ENCODE measurements around the gene TARS3.

TARS3 gene

DNA sequence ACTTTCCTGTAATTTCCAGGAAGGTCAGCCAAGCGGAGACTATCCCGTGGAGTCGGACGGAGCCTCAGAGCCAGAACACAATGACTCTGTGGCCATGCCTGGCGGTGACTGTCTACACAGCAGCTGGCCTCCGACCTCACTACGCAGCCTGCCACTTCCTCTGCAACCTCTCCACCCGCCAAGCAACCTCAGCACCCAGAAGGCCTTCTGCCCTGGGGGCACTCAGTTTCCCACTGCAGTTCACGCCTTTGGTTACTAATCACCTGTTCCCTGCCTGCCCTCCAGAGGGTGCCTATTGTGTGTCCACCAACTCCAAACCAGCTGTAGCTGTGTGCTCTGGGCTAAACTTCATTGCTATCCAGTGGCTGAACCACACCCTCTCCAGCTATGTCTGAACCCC is 116.1 kb downstream of the TARS3 start:
- no peak for DNase-seq (ENCODE audit: low read depth in 1 of 2, low spot score in 1 of 2)

DNA sequence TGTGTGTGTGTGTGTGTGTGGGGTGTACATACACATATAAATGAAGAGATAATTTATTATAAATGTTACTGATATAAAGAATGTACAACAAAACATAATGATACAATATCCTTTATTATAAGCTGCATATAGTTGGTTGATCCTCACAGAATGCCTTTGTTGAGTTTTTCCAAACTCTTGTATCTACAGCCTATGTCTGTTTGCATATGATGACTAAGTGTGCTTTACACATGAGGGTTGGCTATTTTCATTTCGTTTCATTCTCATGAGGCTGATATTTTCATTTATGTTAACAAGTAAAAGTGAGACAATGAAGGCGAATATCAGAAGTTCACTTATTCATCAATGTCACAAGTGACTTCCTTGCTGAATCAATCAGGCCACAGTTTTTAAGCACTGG is 117.2 kb downstream of the TARS3 start:
- DNase-seq (ENCODE audit: low read depth in 1 of 2, low spot score in 1 of 2): no peak

DNA sequence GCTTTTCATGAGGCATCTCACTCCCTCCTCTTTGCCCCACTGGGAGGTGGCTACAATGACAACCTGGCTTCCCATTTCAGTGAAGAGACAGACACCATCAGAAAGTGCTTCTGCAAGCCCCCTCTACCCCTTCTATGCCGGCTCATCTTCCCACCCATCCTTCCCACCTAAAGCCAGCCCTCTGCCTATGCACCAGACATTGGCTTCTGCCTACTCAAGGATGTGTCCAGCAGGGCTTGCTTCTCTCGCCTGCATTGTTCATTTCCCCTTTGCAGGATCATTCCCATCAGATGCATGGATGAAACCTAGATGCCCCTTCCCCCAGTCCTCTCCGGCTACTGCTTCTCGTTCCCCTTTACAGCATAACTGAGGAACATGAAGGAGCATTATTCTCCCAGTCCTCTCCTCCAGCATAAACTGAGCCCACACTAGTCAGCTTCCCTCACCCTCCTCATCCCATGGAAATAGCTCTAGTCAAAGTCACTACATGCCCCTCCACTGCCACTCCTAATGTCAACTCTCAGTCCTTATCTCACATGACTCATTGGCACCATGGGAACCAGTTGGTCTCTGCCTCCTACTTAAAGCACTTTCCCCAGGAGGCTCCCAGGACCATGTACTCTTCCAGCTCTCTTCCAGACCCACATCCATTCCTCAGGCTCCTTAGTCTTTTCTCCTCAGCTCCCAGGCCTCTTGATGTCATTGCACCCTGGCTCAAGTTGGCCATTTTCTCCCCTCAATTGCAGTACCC is 120.0 kb downstream of the TARS3 start:
- DNase-seq (ENCODE audit: low read depth in 1 of 2, low spot score in 1 of 2): no peak
